ENCODE measurements around the gene VDR.

- TF ChIP-seq ZNF274 (IDR thresholded peaks at IDR 0.05; ENCODE audit: low read depth, low read length) (no peak), YY1 (IDR thresholded peaks at IDR 0.05; ENCODE audit: insufficient read depth, insufficient read length) (no peak), SUZ12 (IDR thresholded peaks at IDR 0.05; ENCODE audit: extremely low read depth, insufficient read depth, insufficient read length) (no peak)
These were observed 86.2 kb downstream of the VDR start for GRCh38 chr12:47818467-47819137.

All from NT2/D1 (cell line).